IMR-90 (cell line): ENCODE data around the gene PPM1D. TPM values are rescaled to one million over a fixed set of nuclear protein-coding genes. Genes with fewer than 3 reads are reported as not detected.
A peak's percentile ranks its signal among the peaks of the same experiment; 100 is the strongest.

Experiments
- ATAC-seq: fragments of 200-7000 bp; cut with Tn5 transposase; 2 replicates; pipeline ENCODE4 v1.9.1; 2020; ENCODE audit warnings: low read depth, mild to moderate bottlenecking, moderate library complexity
- BruUV-seq: library from RNA; stranded (reverse); fragments of 400-500 nt; replicated peaks from 2 replicates; lab custom pipeline; 2021; lab: Mats Ljungman, UMichigan
- CTCF ChIA-PET: fragments of 300-600 bp; formaldehyde crosslinking; extraction: SDS; loops from one replicate; lab custom pipeline; 2021; ENCODE audit warnings: antibody characterized with exemption; lab: Yijun Ruan, JAX
- POLR2A ChIA-PET: fragments of 300-600 bp; sonication (Branson Sonifier 250); formaldehyde crosslinking; loops from one replicate; lab custom pipeline; 2022; ENCODE audit warnings: antibody characterized with exemption; ENCODE audit not compliant: unreplicated experiment; lab: Charles Lee
- DNase-seq: peaks from one replicate; pipeline ENCODE4 v3.0.0; 2013
- H2AFZ ChIP-seq: replicated peaks from 2 replicates; pipeline ENCODE3; 2013; ENCODE audit warnings: low read length, mild to moderate bottlenecking; ENCODE audit not compliant: poor library complexity
- H2AK5ac ChIP-seq: 2 replicates; pipeline ENCODE4 v1.6.1; 2013; ENCODE audit warnings: low read depth, low read length, inconsistent platforms
- H2AK9ac ChIP-seq: replicated peaks from 2 replicates; pipeline ENCODE3; 2013; ENCODE audit warnings: mild to moderate bottlenecking, low read depth, low read length, moderate library complexity; ENCODE audit not compliant: poor library complexity
- H2BK120ac ChIP-seq: 2 replicates; pipeline ENCODE4 v1.6.1; 2013; ENCODE audit warnings: low read depth, low read length, inconsistent platforms
- H2BK15ac ChIP-seq: 3 replicates; pipeline ENCODE4 v1.6.1; 2013; ENCODE audit warnings: low read depth, low read length, inconsistent platforms
- H2BK20ac ChIP-seq: 2 replicates; pipeline ENCODE4 v1.6.1; 2013; ENCODE audit warnings: low read depth, mild to moderate bottlenecking, inconsistent platforms, low read length, moderate library complexity
- H2BK5ac ChIP-seq: 2 replicates; pipeline ENCODE4 v1.6.1; 2013; ENCODE audit warnings: mild to moderate bottlenecking, low read depth, low read length, inconsistent platforms; ENCODE audit not compliant: poor library complexity, severe bottlenecking
- H3K14ac ChIP-seq: replicated peaks from 2 replicates; pipeline ENCODE4 v1.6.1; 2013; ENCODE audit warnings: low read depth, low read length, inconsistent platforms
- H3K18ac ChIP-seq: 2 replicates; pipeline ENCODE4 v1.6.1; 2013; ENCODE audit warnings: low read depth, low read length, control low read depth
- H3K23ac ChIP-seq: 2 replicates; pipeline ENCODE4 v1.6.1; 2013; ENCODE audit warnings: low read depth, low read length, inconsistent platforms
- H3K27ac ChIP-seq: 2 replicates; pipeline ENCODE4 v1.5.1; 2013; ENCODE audit warnings: mild to moderate bottlenecking, control low read depth, low read length; ENCODE audit not compliant: insufficient read depth
- H3K27me3 ChIP-seq: 2 replicates; pipeline ENCODE4 v1.6.1; 2013; ENCODE audit warnings: low read length; ENCODE audit not compliant: control insufficient read depth, insufficient read depth
- H3K36me3 ChIP-seq: 2 replicates; pipeline ENCODE4 v1.6.1; 2013; ENCODE audit warnings: low read length, mixed read lengths; ENCODE audit not compliant: control insufficient read depth, insufficient read depth
- H3K4ac ChIP-seq: 2 replicates; pipeline ENCODE4 v1.6.1; 2013; ENCODE audit warnings: low read depth, low read length, inconsistent platforms
- H3K4me1 ChIP-seq: 2 replicates; pipeline ENCODE4 v1.6.1; 2013; ENCODE audit warnings: low read length, mixed read lengths; ENCODE audit not compliant: control insufficient read depth, insufficient read depth
- H3K4me2 ChIP-seq: 2 replicates; pipeline ENCODE4 v1.6.1; 2013; ENCODE audit warnings: low read depth, mild to moderate bottlenecking, control low read depth, low read length, moderate library complexity
- H3K4me3 ChIP-seq: 2 replicates; pipeline ENCODE4 v1.5.1; 2013; ENCODE audit warnings: low read depth, mild to moderate bottlenecking, control low read depth, low read length, moderate library complexity; ENCODE audit not compliant: insufficient read depth
- H3K56ac ChIP-seq: 2 replicates; pipeline ENCODE4 v1.6.1; 2013; ENCODE audit warnings: low read length, inconsistent platforms; ENCODE audit not compliant: insufficient read depth; ENCODE audit errors: extremely low read depth
- H3K79me1 ChIP-seq, 2 experiments: 2 replicates each; pipeline ENCODE4 v1.6.1; 2013; ENCODE audit warnings: low read length in 2 of 2, inconsistent platforms in 1 of 2, low read depth in 1 of 2
- H3K9ac ChIP-seq: 2 replicates; pipeline ENCODE4 v1.6.1; 2013; ENCODE audit warnings: low read depth, low read length, control low read depth
- H3K9me1 ChIP-seq: 2 replicates; pipeline ENCODE4 v1.6.1; 2013; ENCODE audit warnings: low read length, inconsistent platforms; ENCODE audit not compliant: insufficient read depth
- H3K9me3 ChIP-seq: 2 replicates; pipeline ENCODE4 v1.6.1; 2013; ENCODE audit warnings: low read length; ENCODE audit not compliant: control insufficient read depth, insufficient read depth
- H4K20me1 ChIP-seq: 2 replicates; pipeline ENCODE4 v1.6.1; 2013; ENCODE audit warnings: low read length, inconsistent platforms; ENCODE audit not compliant: insufficient read depth
- H4K5ac ChIP-seq: 2 replicates; pipeline ENCODE4 v1.6.1; 2013; ENCODE audit warnings: mild to moderate bottlenecking, low read depth, low read length, control low read depth
- H4K8ac ChIP-seq, 2 experiments: 2 replicates each; pipeline ENCODE4 v1.6.1; 2013; ENCODE audit warnings: low read depth in 2 of 2, low read length in 2 of 2, control low read depth in 1 of 2, inconsistent platforms in 1 of 2
- H4K91ac ChIP-seq: 2 replicates; pipeline ENCODE4 v1.6.1; 2013; ENCODE audit warnings: low read depth, low read length, inconsistent platforms; ENCODE audit not compliant: insufficient read depth
- MXI1 ChIP-seq: IDR thresholded peaks from 2 replicates; pipeline ENCODE4 v1.6.1; 2012; ENCODE audit warnings: low read depth, mild to moderate bottlenecking, low read length, moderate library complexity, borderline replicate concordance
- RAD21 ChIP-seq: IDR thresholded peaks from 2 replicates; pipeline ENCODE4 v1.6.1; 2012; ENCODE audit warnings: low read length, improper control_type of control experiment
- WGBS, 2 experiments: methylation state at CpG; one replicate each; pipeline versions ENCODE4 v1.1.5 to v1.1.7; 2013; ENCODE audit warnings: missing lambda C conversion rate in 2 of 2; ENCODE audit not compliant: insufficient read length in 1 of 2; ENCODE audit errors: extremely low coverage in 2 of 2; 5-methylcytosine and 5-hydroxymethylcytosine counted together
- dilution Hi-C: fragments of 300-500 bp; cut with HindIII; formaldehyde crosslinking; loops from one replicate; pipeline ENCODE4 v1.14.3; 2018; ENCODE audit warnings: low sequenced_read_pairs; ENCODE audit not compliant: unreplicated experiment
- in situ Hi-C: fragments of 300-500 bp; cut with MboI; formaldehyde crosslinking; loops from 3 replicates; pipeline ENCODE4 v1.14.3; 2019; ENCODE audit warnings: low sequenced_read_pairs, inconsistent platforms, mixed read lengths
- intact Hi-C: fragments of 100-400 bp; cut with micrococcal nuclease; formaldehyde crosslinking; loops from 2 replicates; pipeline ENCODE4 v1.10.0; 2022
- polyA plus RNA-seq, 3 experiments: library from polyadenylated mRNA; depleted of rRNA; stranded (reverse); fragments of >200 nt; gene quantifications; 2 replicates each; pipeline ENCODE4 v1.2.3, GENCODE V29; 2012; ENCODE audit warnings: low replicate concordance in 1 of 3
- total RNA-seq: library from RNA; depleted of rRNA; stranded (reverse); fragments of >200 nt; gene quantifications from 2 replicates; pipeline ENCODE4 v1.2.3, GENCODE V29; 2012
- TF ChIP-seq, protein P1 (sequence below): conservative IDR thresholded peaks from 2 replicates; pipeline ENCODE4 v1.5.1; 2012; ENCODE audit warnings: mild to moderate bottlenecking, low read depth, low read length, improper control_type of control experiment

PPM1D gene
- total and polyA plus RNA-seq, 2 of the 4 experiments (the other 2 are of a cell fraction), result 5.5 to 16.1 TPM

DNA sequence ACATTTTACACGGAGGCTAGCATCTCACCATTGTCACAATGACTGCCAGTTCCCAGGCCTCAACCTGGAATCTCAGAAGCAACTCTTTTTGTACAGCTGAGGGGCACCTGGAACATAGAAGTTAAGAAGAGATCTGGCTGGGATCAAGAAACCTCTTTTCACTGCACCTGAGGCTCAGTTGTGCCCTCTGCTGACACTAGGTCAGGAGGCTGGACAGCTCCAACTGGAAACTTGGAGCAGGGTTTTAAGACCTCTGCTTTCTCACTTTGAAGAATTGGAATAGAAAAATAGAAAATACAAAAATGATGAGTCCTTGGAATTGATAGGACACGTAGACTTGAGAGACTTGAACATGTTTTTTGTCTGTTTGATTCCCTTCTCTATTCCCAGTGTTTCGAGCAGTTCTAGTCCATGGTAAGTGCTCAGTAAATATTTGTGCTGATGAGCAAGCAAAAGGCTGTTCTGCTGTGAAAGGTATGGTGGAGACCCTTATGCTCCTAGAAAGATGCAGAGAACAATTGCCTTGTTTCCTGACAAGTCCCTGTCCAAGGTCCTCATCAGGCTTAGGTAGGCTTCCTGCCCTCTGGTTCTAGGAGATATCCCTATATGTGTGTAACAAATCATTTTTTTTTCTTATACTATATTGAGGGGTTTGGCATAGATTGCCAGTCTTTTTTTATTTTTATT, 13.6 kb upstream of the PPM1D start:
- dilution Hi-C loops, result no loop called here
- Histone ChIP-seq H3K9me3 (no peaks in the 10 kb centered on the region), H3K4me1 (no peaks in the 10 kb centered on the region; the same call in 1 of the 2 replicates), H3K79me1 (no peaks in the 10 kb centered on the region), H3K9ac (no peak overlapping the region), H4K5ac (no peak overlapping the region), H3K4me3 (no peak overlapping the region), H3K4me2 (no peak overlapping the region), H2BK20ac (no peak overlapping the region), H3K14ac (no peak overlapping the region), H4K8ac (no peak overlapping the region), H2BK5ac (no peak overlapping the region), H3K27ac (no peak overlapping the region), H3K27me3 (no peaks in the 10 kb centered on the region; the same call in 1 of the 2 replicates), H4K20me1 (no peaks in the 10 kb centered on the region), H3K18ac (no peak overlapping the region), H2AK9ac (no peak overlapping the region), H3K9me1 (no peaks in the 10 kb centered on the region), H3K36me3 (no peaks in the 10 kb centered on the region), H2BK120ac (no peak overlapping the region), H3K56ac (no peak overlapping the region), H3K23ac (no peak overlapping the region), H2AFZ (no peak overlapping the region), H3K4ac (no peak overlapping the region), H2AK5ac (no peak overlapping the region), H2BK15ac (no peak overlapping the region), H4K91ac (no peak overlapping the region)
- ATAC-seq (no peak), DNase-seq (peak; percentile 13)
- ChIA-PET POLR2A (no interaction called here), CTCF (no interaction called here)
- BruUV-seq, result no TSS peak
- TF ChIP-seq, protein P1, sequence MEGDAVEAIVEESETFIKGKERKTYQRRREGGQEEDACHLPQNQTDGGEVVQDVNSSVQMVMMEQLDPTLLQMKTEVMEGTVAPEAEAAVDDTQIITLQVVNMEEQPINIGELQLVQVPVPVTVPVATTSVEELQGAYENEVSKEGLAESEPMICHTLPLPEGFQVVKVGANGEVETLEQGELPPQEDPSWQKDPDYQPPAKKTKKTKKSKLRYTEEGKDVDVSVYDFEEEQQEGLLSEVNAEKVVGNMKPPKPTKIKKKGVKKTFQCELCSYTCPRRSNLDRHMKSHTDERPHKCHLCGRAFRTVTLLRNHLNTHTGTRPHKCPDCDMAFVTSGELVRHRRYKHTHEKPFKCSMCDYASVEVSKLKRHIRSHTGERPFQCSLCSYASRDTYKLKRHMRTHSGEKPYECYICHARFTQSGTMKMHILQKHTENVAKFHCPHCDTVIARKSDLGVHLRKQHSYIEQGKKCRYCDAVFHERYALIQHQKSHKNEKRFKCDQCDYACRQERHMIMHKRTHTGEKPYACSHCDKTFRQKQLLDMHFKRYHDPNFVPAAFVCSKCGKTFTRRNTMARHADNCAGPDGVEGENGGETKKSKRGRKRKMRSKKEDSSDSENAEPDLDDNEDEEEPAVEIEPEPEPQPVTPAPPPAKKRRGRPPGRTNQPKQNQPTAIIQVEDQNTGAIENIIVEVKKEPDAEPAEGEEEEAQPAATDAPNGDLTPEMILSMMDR, result peak; percentile 29
- TF ChIP-seq RAD21 (peak; percentile 19; the same call in 1 of the 2 replicates), MXI1 (no peak)
- no CpG with 5 or more reads among the region's 3 CpGs for WGBS, 2 experiments
- intact Hi-C loops, result no loop called here
- in situ Hi-C loops, result no loop called here
